ENCODE results near the gene TRAM2. TPM values are rescaled to one million over a fixed set of nuclear protein-coding genes. Genes with fewer than 3 reads are reported as not detected.

Gene TRAM2, protein sequence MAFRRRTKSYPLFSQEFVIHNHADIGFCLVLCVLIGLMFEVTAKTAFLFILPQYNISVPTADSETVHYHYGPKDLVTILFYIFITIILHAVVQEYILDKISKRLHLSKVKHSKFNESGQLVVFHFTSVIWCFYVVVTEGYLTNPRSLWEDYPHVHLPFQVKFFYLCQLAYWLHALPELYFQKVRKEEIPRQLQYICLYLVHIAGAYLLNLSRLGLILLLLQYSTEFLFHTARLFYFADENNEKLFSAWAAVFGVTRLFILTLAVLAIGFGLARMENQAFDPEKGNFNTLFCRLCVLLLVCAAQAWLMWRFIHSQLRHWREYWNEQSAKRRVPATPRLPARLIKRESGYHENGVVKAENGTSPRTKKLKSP
- 10 to 100 TPM in 7 of 9 donors, 1 to 10 TPM in 2; 8.0 to 17.9 (median 10.7) TPM for total RNA-seq
- polyA plus RNA-seq = 1 to 10 TPM; 2.2 to 7.0 (median 2.5) TPM
- long read RNA-seq, donor 1, full-length matches to known transcripts = 1 of 1 reads
- long read RNA-seq, donor 1, partial matches to known transcripts = 0 of 1 reads
- long read RNA-seq, donor 1, other reads (novel, unspliced or antisense) = 0 of 1 reads
- long read RNA-seq, donor 2 = 0 reads
- long read RNA-seq, donor 3, full-length matches to known transcripts = 2 of 2 reads
- long read RNA-seq, donor 3, partial matches to known transcripts = 0 of 2 reads
- long read RNA-seq, donor 3, other reads (novel, unspliced or antisense) = 0 of 2 reads
- long read RNA-seq, donor 4, full-length matches to known transcripts = 1 of 1 reads
- long read RNA-seq, donor 4, partial matches to known transcripts = 0 of 1 reads
- long read RNA-seq, donor 4, other reads (novel, unspliced or antisense) = 0 of 1 reads
- long read RNA-seq, donor 5, full-length matches to known transcripts = 5 of 10 reads
- long read RNA-seq, donor 5, partial matches to known transcripts = 0 of 10 reads
- long read RNA-seq, donor 5, other reads (novel, unspliced or antisense) = 5 of 10 reads
- long read RNA-seq, donor 6, partial matches to known transcripts = 0 of 1 reads
- long read RNA-seq, donor 6, other reads (novel, unspliced or antisense) = 1 of 1 reads
- long read RNA-seq, donor 7 = 0 reads
- long read RNA-seq, donor 8, full-length matches to known transcripts = 2 of 2 reads
- long read RNA-seq, donor 8, partial matches to known transcripts = 0 of 2 reads
- long read RNA-seq, donor 8, other reads (novel, unspliced or antisense) = 0 of 2 reads
- long read RNA-seq, donor 9, full-length matches to known transcripts = 1 of 1 reads
- long read RNA-seq, donor 9, partial matches to known transcripts = 0 of 1 reads
- long read RNA-seq, donor 9, other reads (novel, unspliced or antisense) = 0 of 1 reads
- long read RNA-seq, donor 10 = 0 reads

DNA sequence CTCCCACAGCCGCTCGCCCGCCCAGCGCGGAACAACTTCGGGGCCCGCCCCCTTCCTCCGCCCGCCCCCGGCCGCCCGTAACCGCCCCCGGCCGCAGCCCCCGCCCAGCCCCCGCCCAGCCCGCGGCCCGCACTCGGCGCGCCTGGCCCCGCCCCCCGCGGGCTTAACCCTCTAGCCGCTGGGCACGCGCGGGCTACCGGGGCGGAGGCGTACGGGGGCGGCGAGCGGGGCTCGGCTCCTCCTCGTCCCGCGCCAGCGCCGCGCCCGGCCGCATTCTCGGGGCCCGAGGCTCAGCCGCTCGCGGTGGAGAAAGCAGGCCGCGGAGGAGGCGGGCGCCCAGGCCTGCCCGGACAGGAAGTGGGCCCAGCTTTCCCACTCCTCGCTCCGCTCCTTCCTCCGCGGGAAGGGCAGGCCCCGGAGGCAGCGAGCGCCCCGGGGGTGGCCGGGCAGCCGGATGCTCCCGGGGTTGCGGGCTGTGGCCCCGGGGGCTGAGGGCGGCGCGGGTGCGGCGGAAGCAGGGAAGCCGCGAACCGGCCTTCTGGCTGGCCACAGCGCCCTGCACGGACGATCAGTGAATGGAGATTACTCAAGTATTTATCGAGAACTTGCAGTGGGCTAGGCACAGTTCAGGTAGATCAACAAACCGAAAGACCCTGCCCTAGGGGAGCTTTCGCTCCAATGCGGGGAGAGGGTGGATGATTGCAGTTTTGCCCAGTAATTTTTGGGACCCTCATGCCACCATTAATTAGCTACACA is at the start of gene TRAM2:
TSS of gene TRAM2 (minus strand) at position 39 of the 756 bp plus-strand sequence. CDS start 145 bp downstream, outside the sequence.
- DNase-seq = peak; percentile 82 to 89 (median 86)
- peak; percentile 77 to 78 for TF ChIP-seq POLR2A (IDR thresholded peaks at IDR 0.05)
- TF ChIP-seq, protein P1, sequence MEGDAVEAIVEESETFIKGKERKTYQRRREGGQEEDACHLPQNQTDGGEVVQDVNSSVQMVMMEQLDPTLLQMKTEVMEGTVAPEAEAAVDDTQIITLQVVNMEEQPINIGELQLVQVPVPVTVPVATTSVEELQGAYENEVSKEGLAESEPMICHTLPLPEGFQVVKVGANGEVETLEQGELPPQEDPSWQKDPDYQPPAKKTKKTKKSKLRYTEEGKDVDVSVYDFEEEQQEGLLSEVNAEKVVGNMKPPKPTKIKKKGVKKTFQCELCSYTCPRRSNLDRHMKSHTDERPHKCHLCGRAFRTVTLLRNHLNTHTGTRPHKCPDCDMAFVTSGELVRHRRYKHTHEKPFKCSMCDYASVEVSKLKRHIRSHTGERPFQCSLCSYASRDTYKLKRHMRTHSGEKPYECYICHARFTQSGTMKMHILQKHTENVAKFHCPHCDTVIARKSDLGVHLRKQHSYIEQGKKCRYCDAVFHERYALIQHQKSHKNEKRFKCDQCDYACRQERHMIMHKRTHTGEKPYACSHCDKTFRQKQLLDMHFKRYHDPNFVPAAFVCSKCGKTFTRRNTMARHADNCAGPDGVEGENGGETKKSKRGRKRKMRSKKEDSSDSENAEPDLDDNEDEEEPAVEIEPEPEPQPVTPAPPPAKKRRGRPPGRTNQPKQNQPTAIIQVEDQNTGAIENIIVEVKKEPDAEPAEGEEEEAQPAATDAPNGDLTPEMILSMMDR (IDR thresholded peaks at IDR 0.05) = peak in 2 of 6 experiments; percentile 5 to 21
- peaks cover 25 to 29% of the 10 kb centered on the region in 2 donors for H3K4me1 ChIP-seq (replicated peaks in 1 of 2)

DNA sequence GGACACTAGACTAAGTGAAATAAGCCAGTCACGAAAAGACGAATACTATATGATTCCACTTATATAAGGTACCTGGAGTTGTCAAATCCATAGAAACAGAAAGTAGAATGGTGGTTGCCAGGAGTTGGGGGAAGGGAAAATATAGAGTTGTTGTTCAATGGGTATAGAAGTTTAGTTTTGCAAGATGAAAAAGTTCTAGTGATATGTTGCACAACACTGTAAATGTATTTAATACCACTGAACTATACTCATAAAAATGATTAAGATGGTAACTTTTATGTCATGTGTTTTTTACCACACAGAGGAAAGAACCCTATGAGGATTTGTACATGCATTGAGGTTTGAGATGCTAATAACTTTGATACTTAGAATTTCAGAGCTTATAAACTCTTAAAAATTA is 46.0 kb upstream of the TRAM2 start:
- no peaks in the 10 kb centered on the region for H3K36me3 ChIP-seq (replicated peaks in 1 of 2)
- no peak overlapping the region for H3K4me3 ChIP-seq
- H3K9me3 ChIP-seq (replicated peaks in 1 of 3) = no peaks in the 10 kb centered on the region
- DNase-seq = no peak
- WGBS, 4 donors = 85 to 96% (median 93%) methylated on average over 2 of the region's 2 CpGs
- no peaks in the 10 kb centered on the region for H3K4me1 ChIP-seq (replicated peaks in 1 of 2)
- no peaks in the 10 kb centered on the region for H3K27me3 ChIP-seq
- TF ChIP-seq POLR2A (IDR thresholded peaks at IDR 0.05) = no peak
- TF ChIP-seq, protein P1 (IDR thresholded peaks at IDR 0.05) = no peak
- intact Hi-C loops (cut with DNase I) = no loop called here
- H3K27ac ChIP-seq = no peak overlapping the region

More for the DNA sequence above, at the start of gene TRAM2:
- H3K9me3 ChIP-seq (replicated peaks in 1 of 3) = no peaks in the 10 kb centered on the region
- H3K36me3 ChIP-seq (replicated peaks in 1 of 2) = no peaks in the 10 kb centered on the region
- H3K27me3 ChIP-seq = no peaks in the 10 kb centered on the region
- peak within 1 kb of the TSS; percentile 91 to 100 (median 98) for H3K27ac ChIP-seq
- intact Hi-C loops (cut with DNase I) = loop anchor here (10.0 kb wide), 2 partner anchors 72 to 152 kb away; partner anchors contain the start of gene EFHC1 (in 1 of the 2)
- 0 to 1% (median 1%) methylated on average over 6 to 81 of the region's 84 CpGs for WGBS, 4 donors
- peak within 1 kb of the TSS; percentile 68 to 94 (median 84) for H3K4me3 ChIP-seq

DNA sequence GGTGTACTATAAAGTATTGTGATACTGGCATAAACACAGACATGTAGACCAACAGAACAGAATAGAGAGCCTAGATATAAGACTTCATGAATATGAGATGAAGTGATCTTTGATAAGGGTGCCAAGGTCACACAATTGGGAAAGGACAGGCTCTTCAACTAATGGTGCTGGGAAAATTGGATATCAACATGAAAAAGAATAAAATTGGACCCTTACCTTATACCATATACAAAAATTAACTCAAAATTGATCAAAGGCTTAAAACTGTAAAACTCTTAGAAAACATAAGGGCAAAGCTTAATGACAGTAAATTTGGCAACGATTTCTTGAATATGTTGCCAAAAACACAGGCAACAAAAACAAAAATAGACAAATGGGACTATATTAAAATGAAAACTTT is 44.8 kb upstream of the TRAM2 start:
- intact Hi-C loops (cut with DNase I) = no loop called here
- Histone ChIP-seq H3K4me3 (no peak overlapping the region), H3K9me3 (replicated peaks in 1 of 3) (no peaks in the 10 kb centered on the region), H3K27me3 (no peaks in the 10 kb centered on the region), H3K4me1 (replicated peaks in 1 of 2) (no peaks in the 10 kb centered on the region), H3K27ac (no peak overlapping the region), H3K36me3 (replicated peaks in 1 of 2) (no peaks in the 10 kb centered on the region)
- no peak for DNase-seq
- 51 to 74% (median 64%) methylated on average over 1 of the region's 1 CpG for WGBS, 4 donors
- TF ChIP-seq, protein P1 (IDR thresholded peaks at IDR 0.05) = no peak
- TF ChIP-seq POLR2A (IDR thresholded peaks at IDR 0.05) = no peak

Measured in adrenal gland (tissue), 19 donors.